Stimulated activated CD4-positive, alpha-beta T cell treated with anti-CD3 and anti-CD28 coated beads, Interleukin-12 subunit alpha, Interleukin-12 subunit beta, amount 100 ng/mL, for 4 hours (primary cell): ENCODE data around the gene RAB7A.
A peak's percentile ranks its signal among the peaks of the same experiment; 100 is the strongest.

Experiments
- DNase-seq: peaks from one replicate; pipeline ENCODE4 v3.0.0-alpha.2; 2020

RAB7A gene

DNA sequence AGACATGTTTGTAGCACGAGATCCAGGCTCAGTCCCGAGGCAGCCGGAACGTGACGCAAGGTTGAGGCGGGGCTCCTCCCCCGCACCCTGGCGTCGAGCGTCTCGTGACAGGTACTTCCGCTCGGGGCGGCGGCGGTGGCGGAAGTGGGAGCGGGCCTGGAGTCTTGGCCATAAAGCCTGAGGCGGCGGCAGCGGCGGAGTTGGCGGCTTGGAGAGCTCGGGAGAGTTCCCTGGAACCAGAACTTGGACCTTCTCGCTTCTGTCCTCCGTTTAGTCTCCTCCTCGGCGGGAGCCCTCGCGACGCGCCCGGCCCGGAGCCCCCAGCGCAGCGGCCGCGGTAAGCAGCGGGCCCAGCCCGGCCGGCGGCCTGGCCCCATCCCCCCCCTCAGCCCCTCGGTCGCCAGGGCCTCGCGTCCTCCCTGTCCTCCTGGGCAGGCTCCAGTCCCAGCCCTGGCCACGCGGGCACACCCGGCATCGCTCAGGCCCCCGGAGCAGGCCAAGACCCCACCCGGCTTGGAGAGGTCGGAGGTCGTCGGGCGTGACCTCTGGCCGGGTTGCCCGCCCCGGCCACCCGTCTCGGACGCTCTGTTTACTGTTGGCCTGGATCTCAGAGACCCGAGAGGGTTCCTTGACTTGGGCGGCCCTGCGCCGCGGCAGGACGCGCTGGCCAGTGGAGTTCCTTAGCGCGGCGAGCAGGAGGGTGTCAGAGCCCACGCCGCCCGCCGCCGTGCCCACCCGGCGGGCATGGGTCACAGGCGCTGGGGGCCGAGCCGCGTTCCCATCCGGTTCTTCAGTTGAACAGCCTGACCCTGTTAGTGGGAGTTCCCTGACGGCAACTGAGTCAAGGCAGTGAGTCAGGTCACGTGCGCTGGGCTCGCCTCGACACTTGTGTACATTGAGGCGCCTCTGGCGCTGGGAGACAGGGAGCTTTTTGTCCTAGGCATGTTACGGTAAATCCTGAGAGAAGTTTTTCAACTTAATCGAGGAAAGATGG is at the start of gene RAB7A:
RAB7A (plus strand) TSS at position 161 of the 994 bp plus-strand sequence. CDS start 69,185 bp downstream, outside the sequence.
- DNase-seq = peak; percentile 97

- DNase-seq = no peak
Observed at GRCh38 chr3:128679338-128679737, 46.6 kb upstream of the RAB7A start.

DNA sequence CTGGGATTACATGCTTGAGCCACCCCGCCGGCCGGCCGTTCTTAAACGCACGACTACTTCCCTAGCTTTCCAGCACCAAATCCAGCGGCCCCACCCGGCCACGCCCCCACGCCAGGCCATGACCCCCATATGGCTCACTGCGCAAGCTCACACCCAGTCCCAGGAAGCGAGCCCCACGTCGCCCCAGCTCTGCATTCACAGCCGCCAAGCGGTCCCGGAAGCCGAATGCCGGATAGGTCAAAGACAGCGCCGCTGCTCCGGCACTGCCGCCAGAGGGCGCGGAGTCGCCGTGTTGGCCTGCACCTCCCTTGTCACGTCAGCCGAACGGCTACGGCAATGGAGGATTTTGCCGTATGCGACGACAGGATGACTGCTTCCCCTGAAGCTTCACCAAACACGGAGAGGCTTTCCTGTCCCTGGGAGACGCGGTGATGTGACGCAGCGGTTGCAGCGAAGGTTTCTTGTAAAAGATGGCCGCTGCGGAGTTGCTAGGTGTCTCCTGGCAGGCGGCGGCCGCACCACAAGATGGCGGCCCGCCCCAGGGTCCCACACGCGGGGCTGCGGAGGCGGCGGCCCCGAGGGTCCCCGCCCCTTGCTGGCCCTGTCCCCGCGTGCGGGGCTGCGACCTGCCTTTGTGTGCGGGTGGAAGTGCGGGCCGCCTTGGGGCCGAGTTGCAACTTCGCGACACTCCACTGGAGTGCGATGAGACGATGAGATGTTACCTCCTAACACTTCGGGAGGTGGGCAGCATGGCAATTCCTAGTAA is 45.2 kb upstream of the RAB7A start:
- peak; percentile 96 for DNase-seq

GRCh38 chr3:128681369-128681829 is 44.6 kb upstream of the RAB7A start:
- DNase-seq = no peak

DNA sequence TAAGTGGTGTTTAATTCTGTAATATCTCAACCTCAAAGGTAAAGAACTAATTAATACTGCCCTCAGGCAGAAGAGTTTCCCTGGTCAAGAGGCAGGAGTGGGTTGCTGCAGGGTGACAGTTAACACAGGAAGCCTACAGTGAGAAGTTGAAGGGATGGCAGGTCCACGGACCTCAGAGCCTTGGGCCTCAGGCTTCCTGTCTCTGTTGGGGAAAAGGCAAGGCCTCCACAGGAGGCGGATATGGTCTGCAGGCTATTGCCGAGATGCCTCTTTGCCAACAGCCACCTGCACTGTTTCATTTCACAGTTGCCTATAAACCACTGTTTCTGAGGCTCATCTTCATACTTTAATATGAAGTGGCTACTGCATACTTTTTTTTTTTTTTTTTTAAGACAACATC is 42.0 kb upstream of the RAB7A start:
- no peak for DNase-seq

- DNase-seq = no peak
Observed at GRCh38 chr3:128684986-128685726, 40.8 kb upstream of the RAB7A start.

DNA sequence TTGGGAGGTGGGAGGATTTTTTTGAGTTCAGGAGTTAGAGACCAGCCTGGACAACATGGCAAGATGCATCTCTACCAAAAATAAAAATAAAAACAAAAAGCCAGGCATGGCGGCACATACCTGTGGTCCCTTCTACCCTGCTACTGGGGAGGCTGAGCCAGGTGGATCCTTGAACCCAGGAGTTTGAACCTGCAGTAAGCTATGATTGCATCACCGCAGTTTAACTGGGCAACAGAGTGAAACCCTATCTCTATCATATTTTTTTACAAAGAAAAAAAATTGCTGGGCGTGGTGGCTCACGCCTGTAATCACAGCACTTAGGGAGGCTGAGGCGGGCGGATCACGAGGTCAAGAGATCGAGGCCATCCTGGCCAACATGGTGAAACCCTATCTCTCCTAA is 39.5 kb upstream of the RAB7A start:
- DNase-seq = no peak

DNA sequence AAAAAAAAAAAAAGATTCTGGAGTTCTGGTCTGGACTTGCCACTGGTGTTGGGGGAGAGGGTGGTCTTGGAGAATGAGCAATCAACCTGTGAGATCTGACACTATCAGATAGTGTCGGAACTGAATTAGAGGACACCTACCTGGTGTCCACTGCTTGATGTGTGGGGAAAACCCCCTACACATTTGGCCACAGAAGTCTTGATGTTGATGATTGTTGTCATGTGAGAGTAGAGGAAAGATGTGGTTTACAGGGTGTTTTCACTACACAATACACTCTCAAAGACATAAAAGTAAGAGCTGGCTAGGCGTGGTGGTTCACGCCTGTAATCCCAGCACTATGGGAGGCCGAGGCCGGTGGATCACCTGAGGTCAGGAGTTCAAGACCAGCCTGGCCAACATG is 36.9 kb upstream of the RAB7A start:
- DNase-seq = no peak

DNA sequence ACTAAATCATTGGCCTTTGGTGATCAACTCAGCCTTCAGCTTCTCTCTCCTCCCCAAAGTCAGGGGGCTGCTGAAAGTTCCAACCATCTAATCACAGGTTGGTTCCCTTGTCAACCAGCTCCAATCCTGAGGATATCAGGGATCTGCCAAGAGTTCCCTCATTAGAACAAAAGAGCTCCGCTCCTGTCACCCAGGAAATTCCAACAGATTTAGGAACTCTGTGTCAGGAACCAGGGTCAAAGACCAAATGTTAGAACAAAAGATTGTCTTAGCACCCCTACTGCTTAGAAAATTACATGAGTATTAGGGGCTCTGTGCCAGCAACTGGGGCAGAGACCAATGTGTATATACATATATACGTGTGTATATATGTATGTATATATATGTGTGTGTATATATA is 32.3 kb upstream of the RAB7A start:
- DNase-seq = no peak

DNA sequence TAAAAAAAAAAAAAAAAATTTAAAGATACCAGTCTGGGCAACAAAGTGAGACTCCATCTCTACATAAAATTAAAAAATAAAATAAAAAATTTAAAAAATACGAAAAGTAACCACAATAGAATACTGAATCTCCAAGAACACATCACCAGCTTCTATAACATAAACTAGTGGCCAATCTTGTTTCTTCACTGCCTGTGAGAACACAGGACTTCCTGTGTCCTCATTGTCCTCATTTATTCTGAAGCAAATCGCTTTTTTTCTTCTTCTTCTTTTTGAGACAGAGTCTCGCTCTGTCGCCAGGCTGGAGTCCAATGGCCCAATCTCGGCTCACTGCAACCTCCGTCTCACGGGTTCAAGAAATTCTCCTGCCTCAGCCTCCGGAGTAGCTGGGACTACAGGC is 28.6 kb upstream of the RAB7A start:
- DNase-seq = no peak

GRCh38 chr3:128698211-128699047 is 27.6 kb upstream of the RAB7A start:
- peak; percentile 22 for DNase-seq

DNA sequence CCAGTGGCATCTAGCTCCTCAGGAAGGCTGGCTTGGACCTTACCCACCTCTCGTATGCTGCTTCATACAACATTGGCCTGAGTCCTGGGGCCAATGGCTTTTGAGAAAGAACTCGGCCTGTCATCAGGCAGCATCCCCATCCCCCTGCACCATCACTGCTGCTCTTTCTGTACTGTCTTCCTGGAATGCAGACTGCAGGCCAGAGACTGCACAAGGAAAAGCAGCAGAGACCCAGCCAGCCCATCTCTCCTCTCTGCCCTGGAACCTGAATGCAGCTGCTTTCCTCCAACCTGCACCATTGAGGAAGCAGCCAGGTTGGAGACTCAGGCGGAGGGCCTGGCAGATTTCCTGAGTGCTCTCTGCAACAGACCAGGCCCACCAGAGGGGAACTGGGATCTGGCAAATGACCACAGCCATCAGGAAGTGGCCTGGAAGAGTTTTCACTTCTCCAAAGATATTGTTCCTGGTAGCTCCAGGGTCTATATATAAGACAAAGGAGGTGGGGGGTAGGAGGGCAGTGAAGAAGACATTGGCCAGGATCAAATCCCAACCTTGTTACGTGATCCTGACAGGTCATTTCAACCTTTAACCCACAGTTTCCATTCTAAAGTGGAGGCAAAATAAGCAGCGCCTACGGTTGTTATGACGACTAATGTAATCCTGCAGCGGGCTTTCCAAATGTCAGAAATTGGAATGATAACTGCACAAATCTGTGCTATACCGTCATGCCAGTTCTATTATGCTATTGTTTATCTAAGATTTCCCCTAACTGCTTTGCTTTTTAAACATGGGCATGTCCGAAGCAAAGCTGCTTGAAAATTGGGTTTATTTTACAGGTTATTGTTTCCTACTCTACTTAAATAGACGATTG is 24.4 kb upstream of the RAB7A start:
- DNase-seq = no peak

DNA sequence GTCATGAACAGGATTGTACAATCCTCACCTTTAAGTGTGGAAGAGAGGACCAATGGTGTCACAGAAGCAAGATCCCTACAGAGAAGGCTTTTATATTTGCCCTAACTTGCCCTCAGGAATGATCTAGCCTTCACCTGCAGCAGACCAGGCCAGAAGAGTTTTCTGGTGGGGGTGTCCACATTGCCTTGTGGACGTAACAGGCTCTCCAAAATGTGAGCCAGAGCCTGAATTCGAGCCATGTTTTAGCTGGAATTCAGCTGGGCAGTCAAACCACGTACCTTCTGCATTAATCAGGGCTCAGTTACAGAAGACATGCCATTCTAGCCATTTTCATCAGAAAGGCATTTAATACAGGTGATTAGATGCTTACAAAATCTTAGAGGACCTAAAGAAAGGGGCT is 23.6 kb upstream of the RAB7A start:
- DNase-seq = no peak

- DNase-seq = no peak
Observed at GRCh38 chr3:128703561-128703960, 22.4 kb upstream of the RAB7A start.

DNA sequence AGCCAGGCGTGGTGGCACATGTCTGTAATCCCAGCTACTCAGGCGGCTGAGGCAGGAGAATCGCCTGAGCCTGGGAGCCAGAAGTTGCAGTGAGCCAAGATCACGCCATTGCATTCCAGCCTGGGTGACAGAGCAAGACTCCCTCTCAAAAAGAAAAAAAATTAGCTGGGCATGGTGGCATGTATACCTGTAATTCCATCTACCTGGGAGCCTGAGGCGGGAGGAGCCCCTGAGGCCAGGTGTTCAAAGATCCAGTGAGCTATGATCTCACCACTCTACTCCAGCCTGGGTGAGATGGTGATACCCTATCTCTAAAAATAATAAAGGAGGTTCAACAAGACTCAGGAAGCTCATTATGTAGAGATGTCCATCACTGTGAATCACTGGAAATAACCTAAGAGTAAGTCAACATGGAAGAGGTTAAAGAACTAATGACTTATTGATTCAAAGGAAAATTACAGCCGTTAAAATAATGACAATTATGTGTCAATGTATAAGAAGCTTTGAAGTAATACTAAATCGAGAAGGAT is 19.8 kb upstream of the RAB7A start:
- no peak for DNase-seq

DNA sequence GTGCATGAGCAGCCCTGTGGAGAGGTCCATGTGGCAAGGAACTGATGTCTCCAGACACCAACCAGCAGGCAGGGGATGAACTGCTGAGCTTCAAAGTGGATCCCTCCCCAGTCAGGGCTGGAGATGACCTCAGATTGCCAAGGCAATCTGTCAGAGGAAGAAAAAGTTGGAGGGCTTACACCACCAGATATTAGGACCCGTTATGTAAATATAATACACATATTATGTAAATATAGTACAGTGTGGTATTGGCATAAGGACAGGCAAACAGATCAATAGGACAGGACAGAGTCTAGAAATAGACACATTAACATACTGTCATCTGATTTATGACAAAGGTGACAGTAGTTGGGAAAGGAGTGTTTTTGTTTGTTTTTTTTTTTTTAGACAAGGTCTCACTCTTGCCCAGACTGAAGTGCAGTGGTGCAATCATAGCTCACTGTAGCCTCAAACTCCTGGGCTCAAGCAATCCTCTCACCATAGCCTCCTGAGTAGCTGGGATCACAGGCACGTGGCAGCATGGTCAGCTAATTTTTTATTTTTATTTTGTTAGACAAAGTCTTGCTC is 18.0 kb upstream of the RAB7A start:
- no peak for DNase-seq

- DNase-seq = no peak
Observed at GRCh38 chr3:128709038-128709437, 16.9 kb upstream of the RAB7A start.

- DNase-seq = no peak
Observed at GRCh38 chr3:128709506-128710210, 16.3 kb upstream of the RAB7A start.

GRCh38 chr3:128710816-128711433 is 15.1 kb upstream of the RAB7A start:
- DNase-seq = no peak
